ENCODE data around the gene CRBN. TPM values are rescaled to one million over a fixed set of nuclear protein-coding genes. Genes with fewer than 3 reads are reported as not detected.

Gene CRBN
- total RNA-seq, 1 donor from 2014 or later = 32.7 TPM

DNA sequence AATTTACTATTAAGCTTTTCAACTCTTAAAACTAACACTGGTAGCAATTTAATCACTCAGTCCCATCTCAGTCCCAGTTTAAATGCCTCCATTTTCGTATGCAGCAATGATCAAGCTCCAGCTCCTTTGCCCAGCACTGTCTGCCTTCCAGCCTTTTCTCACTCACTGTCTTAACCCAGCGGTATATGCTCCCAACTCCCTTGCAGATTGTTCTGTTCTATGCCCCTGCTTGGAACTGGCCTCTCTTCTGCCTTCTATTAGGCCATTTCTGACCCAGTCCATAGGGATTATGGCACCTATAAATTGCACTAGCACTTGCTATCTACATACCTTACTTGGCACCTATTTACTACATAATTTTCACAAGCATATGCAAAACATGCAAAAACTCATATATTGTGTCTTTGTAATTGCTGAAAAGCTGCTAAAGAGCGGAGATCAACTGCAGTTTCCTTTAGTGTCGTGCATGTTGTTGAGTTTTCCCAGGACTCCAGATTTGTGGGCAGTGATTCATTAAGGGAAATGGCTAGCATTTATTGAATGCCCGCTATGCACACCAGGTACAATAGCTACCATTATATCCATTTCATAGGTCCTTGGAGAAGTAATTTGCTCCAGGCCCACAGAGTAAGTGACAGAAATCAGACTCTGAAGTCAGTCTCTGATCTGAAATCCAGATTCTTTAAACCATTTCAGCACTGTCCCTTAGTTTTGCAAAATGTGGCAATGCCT is 24.4 kb downstream of the CRBN start:
- H3K27ac Mint-ChIP-seq (ENCODE audit: unreplicated experiment) = peak overlapping the region; percentile 3

DNA sequence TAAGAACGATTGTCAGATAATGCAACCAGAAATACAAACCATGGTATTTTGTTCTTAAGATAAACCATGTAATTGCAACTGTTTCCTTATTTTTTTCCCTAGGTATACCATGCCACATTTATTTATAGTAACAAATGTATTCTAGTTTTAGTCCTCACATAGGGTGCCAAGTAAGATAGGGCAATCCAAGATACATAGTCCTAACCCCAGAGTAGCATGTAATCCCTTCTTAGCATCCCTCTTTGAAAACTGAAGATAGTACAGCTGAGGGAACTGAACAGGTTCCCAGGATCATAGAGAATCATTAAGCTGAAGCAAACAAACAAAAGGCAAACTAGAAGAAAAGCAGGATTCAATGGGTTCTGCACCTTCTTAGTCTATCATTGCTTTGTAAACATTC is 28.0 kb downstream of the CRBN start:
- no peak for DNase-seq (ENCODE audit: low read depth, low spot score)
- Mint-ChIP-seq H3K9me3 (no peaks in the 10 kb centered on the region), H3K4me1 (no peaks in the 10 kb centered on the region), H3K27ac (ENCODE audit: unreplicated experiment) (no peak overlapping the region), H3K27me3 (ENCODE audit: low read depth) (no peaks in the 10 kb centered on the region), H3K4me3 (no peak overlapping the region), H3K36me3 (ENCODE audit: low read depth) (peaks cover 5% of the 10 kb centered on the region)
- TF ChIP-seq, protein P1, sequence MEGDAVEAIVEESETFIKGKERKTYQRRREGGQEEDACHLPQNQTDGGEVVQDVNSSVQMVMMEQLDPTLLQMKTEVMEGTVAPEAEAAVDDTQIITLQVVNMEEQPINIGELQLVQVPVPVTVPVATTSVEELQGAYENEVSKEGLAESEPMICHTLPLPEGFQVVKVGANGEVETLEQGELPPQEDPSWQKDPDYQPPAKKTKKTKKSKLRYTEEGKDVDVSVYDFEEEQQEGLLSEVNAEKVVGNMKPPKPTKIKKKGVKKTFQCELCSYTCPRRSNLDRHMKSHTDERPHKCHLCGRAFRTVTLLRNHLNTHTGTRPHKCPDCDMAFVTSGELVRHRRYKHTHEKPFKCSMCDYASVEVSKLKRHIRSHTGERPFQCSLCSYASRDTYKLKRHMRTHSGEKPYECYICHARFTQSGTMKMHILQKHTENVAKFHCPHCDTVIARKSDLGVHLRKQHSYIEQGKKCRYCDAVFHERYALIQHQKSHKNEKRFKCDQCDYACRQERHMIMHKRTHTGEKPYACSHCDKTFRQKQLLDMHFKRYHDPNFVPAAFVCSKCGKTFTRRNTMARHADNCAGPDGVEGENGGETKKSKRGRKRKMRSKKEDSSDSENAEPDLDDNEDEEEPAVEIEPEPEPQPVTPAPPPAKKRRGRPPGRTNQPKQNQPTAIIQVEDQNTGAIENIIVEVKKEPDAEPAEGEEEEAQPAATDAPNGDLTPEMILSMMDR (conservative IDR thresholded peaks at IDR 0.05) = no peak

More for the DNA sequence above, 24.4 kb downstream of the CRBN start:
- no peak overlapping the region for H3K4me3 Mint-ChIP-seq
- H3K36me3 Mint-ChIP-seq (ENCODE audit: low read depth) = peaks cover 4% of the 10 kb centered on the region
- no peaks in the 10 kb centered on the region for H3K4me1 Mint-ChIP-seq
- TF ChIP-seq, protein P1 (conservative IDR thresholded peaks at IDR 0.05) = no peak
- no peaks in the 10 kb centered on the region for H3K9me3 Mint-ChIP-seq
- no peak for DNase-seq (ENCODE audit: low read depth, low spot score)
- no peaks in the 10 kb centered on the region for H3K27me3 Mint-ChIP-seq (ENCODE audit: low read depth)

DNA sequence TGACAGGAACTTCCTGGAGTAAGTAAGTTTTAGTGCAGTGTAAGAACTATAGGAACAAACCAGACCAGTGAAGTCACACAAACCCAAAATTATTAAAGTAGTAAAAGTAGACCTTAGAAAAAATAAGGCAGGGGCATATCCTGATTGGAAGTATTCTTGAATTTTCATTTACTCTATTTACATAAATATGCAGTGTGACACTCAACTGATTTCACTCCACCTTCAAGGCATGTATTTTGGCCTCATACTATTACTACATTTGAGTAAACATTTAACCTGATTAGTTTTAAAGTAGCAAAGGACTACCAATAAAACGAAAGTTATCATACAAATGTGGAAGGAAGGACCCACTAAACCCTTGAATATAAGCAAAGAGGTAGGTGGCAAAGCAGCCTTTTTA is 29.9 kb downstream of the CRBN start:
- TF ChIP-seq, protein P1 (conservative IDR thresholded peaks at IDR 0.05) = no peak
- H3K9me3 Mint-ChIP-seq = no peaks in the 10 kb centered on the region
- H3K27me3 Mint-ChIP-seq (ENCODE audit: low read depth) = no peaks in the 10 kb centered on the region
- no peak overlapping the region for H3K4me3 Mint-ChIP-seq
- H3K27ac Mint-ChIP-seq (ENCODE audit: unreplicated experiment) = no peak overlapping the region
- H3K4me1 Mint-ChIP-seq = no peaks in the 10 kb centered on the region
- DNase-seq (ENCODE audit: low read depth, low spot score) = no peak
- peaks cover 19% of the 10 kb centered on the region for H3K36me3 Mint-ChIP-seq (ENCODE audit: low read depth)

DNA sequence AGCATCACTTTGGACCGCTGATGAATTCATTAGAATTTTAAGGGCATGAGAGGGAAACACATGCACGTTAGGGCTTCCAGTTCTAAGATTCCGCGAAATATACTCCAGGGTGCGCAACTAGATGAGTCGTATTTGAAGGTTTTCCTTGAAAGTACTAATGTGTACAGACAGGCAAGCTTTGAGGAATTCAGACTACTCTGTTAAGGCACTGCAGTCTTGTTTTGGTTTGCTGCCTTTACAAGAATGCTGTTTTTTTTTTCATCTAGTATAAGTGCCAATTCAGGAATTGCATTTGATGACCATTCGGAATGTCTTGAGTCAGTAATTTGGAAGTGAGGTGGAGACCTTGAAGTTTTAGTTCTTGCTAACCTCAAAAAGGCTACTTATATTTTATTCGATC is 33.7 kb downstream of the CRBN start:
- TF ChIP-seq, protein P1 (conservative IDR thresholded peaks at IDR 0.05) = no peak
- Mint-ChIP-seq H3K27me3 (ENCODE audit: low read depth) (no peaks in the 10 kb centered on the region), H3K9me3 (no peaks in the 10 kb centered on the region), H3K36me3 (ENCODE audit: low read depth) (peaks cover 15% of the 10 kb centered on the region), H3K4me3 (no peak overlapping the region), H3K27ac (ENCODE audit: unreplicated experiment) (no peak overlapping the region), H3K4me1 (peaks cover 20% of the 10 kb centered on the region)
- DNase-seq (ENCODE audit: low read depth, low spot score) = no peak

DNA sequence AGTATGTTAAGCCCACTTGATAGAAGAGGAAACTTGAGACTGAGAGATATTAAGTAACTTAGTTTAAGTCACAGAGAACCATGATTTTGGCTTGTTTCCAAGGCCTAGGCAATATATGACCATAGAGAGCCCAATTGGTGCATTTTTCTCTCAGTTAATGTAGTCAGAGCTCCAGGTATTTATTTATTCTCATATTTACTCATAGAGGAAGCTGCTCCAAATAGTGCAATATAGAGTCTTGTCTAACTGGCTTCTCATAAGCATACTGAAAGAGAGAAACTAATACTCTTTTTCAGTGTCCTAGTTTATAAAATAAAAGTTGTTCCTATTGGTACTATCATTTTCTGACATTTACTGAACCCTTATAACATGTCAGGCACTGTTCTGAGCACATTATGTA is 37.6 kb downstream of the CRBN start:
- Mint-ChIP-seq H3K4me1 (peaks cover 20% of the 10 kb centered on the region), H3K36me3 (ENCODE audit: low read depth) (peaks cover 20% of the 10 kb centered on the region), H3K9me3 (no peaks in the 10 kb centered on the region), H3K4me3 (no peak overlapping the region), H3K27ac (ENCODE audit: unreplicated experiment) (no peak overlapping the region), H3K27me3 (ENCODE audit: low read depth) (no peaks in the 10 kb centered on the region)
- DNase-seq (ENCODE audit: low read depth, low spot score) = no peak
- TF ChIP-seq, protein P1 (conservative IDR thresholded peaks at IDR 0.05) = no peak
